NB4 (cell line): ENCODE results near the gene ARMC5.

ENCODE experiments used
- TF ChIP-seq, protein P1 (sequence below): IDR thresholded peaks from 2 replicates; pipeline ENCODE4 v1.6.1; 2011; ENCODE audit warnings: low read depth, low read length
- TF ChIP-seq, protein P2 (sequence below): IDR thresholded peaks from one replicate; pipeline ENCODE4 v1.5.1; 2012; ENCODE audit warnings: low read depth, low read length

DNA sequence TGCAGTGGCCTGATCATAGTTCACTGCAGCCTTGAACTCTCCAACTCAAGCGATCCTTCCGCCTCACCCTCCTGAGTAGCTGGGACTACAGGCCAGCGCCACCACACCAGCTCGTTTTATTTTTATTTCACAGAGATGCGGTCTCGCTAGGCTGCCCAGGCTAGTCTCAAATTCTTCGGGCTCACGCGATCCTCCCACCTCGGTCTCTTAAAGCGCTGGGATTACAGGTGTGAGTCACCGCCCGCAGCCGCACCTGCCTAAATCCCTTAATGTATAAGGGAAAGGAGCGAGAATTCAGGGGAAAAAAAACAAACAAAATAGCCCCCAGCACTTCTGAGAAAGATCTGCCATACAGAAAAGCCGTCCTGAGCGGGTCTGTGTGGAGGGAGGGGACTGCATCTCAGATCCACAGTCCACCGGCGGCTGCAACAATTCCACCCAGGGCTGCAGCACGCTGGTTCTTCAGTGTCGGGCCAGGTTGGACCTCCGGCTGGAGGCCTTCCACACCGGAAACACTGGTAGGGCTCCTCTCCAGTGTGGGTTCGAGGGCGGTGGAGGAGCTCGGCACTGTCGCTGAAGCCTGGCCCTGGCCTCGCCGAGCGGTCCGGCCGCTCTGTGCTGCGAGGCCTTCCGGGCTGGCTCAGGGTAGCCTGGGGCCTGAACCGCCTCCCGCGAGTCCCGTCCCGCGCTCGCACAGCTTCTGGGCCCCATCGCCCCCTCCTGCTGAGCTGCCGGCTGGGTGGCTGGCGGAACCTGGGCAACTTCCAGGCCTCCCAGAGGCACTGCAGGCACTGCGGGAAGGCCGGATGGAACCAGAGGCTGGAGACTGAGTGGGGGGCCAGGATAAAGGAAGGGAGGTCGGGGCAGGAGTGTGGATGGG lies 23.7 kb upstream of the ARMC5 start:
- TF ChIP-seq, protein P1, sequence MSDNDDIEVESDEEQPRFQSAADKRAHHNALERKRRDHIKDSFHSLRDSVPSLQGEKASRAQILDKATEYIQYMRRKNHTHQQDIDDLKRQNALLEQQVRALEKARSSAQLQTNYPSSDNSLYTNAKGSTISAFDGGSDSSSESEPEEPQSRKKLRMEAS: no peak
- TF ChIP-seq, protein P2, sequence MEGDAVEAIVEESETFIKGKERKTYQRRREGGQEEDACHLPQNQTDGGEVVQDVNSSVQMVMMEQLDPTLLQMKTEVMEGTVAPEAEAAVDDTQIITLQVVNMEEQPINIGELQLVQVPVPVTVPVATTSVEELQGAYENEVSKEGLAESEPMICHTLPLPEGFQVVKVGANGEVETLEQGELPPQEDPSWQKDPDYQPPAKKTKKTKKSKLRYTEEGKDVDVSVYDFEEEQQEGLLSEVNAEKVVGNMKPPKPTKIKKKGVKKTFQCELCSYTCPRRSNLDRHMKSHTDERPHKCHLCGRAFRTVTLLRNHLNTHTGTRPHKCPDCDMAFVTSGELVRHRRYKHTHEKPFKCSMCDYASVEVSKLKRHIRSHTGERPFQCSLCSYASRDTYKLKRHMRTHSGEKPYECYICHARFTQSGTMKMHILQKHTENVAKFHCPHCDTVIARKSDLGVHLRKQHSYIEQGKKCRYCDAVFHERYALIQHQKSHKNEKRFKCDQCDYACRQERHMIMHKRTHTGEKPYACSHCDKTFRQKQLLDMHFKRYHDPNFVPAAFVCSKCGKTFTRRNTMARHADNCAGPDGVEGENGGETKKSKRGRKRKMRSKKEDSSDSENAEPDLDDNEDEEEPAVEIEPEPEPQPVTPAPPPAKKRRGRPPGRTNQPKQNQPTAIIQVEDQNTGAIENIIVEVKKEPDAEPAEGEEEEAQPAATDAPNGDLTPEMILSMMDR: no peak
